HepG2 (cell line): ENCODE results near the gene SCYGR8. TPM values are rescaled to one million over a fixed set of nuclear protein-coding genes. Genes with fewer than 3 reads are reported as not detected.

Source experiments
- FOSL1 ChIP-seq: sonication (generic); formaldehyde crosslinking; IDR thresholded peaks from 2 replicates; pipeline ENCODE4 v1.9.0; 2021; ENCODE audit warnings: missing genetic modification reagents, borderline replicate concordance
- FOXO1 ChIP-seq: sonication (generic); formaldehyde crosslinking; IDR thresholded peaks from 2 replicates; pipeline ENCODE4 v1.4.0; 2020; ENCODE audit warnings: missing genetic modification reagents
- HNF4A ChIP-seq: sonication (generic); formaldehyde crosslinking; IDR thresholded peaks from 2 replicates; pipeline ENCODE4 v1.4.0; 2020; ENCODE audit warnings: missing genetic modification reagents
- JDP2 ChIP-seq: sonication (generic); formaldehyde crosslinking; IDR thresholded peaks from 2 replicates; pipeline ENCODE4 v1.8.1; 2022; ENCODE audit warnings: missing genetic modification reagents, borderline replicate concordance
- KAT8 ChIP-seq: IDR thresholded peaks from 2 replicates; pipeline ENCODE4 v1.6.1; 2016; ENCODE audit warnings: missing genetic modification reagents, missing compliant biosample characterization
- MAF1 ChIP-seq: sonication (generic); formaldehyde crosslinking; IDR thresholded peaks from 2 replicates; pipeline ENCODE4 v1.5.0; 2020; ENCODE audit warnings: missing genetic modification reagents, borderline replicate concordance
- MTA1 ChIP-seq: sonication (generic); formaldehyde crosslinking; IDR thresholded peaks from 2 replicates; pipeline ENCODE4 v1.4.0; 2020; ENCODE audit warnings: missing genetic modification reagents, mild to moderate bottlenecking, borderline replicate concordance
- RNF2 ChIP-seq: fragments of 450-650 bp; conservative IDR thresholded peaks from 2 replicates; pipeline ENCODE4 v1.6.1; 2016; ENCODE audit warnings: low read depth
- SOX6 ChIP-seq, 2 experiments: fragments of 450-650 bp in 1 of 2; sonication (generic) in 1 of 2; formaldehyde crosslinking in 1 of 2; IDR thresholded peaks; 2 replicates each; pipeline versions ENCODE4 v1.4.0 to v1.6.1; 2017 to 2020; ENCODE audit warnings: antibody characterized with exemption in 1 of 2, mild to moderate bottlenecking in 1 of 2, missing genetic modification reagents in 1 of 2
- TARDBP ChIP-seq: sonication (generic); formaldehyde crosslinking; IDR thresholded peaks from 2 replicates; pipeline ENCODE4 v1.8.0; 2022; ENCODE audit warnings: mild to moderate bottlenecking, missing genetic modification reagents
- ZNF329 ChIP-seq: sonication (generic); formaldehyde crosslinking; IDR thresholded peaks from 2 replicates; pipeline ENCODE4 v1.9.0; 2021; ENCODE audit warnings: low read depth, mild to moderate bottlenecking, missing genetic modification reagents
- ZNF674 ChIP-seq: sonication (generic); formaldehyde crosslinking; IDR thresholded peaks from 2 replicates; pipeline ENCODE4 v1.5.0; 2020; ENCODE audit warnings: low read depth, mild to moderate bottlenecking, missing genetic modification reagents
- ZSCAN30 ChIP-seq: sonication (generic); formaldehyde crosslinking; IDR thresholded peaks from 2 replicates; pipeline ENCODE4 v1.5.0; 2020; ENCODE audit warnings: mild to moderate bottlenecking, missing genetic modification reagents
- polyA plus RNA-seq, 8 experiments: library from polyadenylated mRNA; depleted of rRNA in 3 of 8; stranded (reverse) in 7 of 8; unstranded in 1 of 8; fragments of >200 nt; fragmentation: Illumina TruSeq in 4 of 8; extraction: Trizol in 4 of 8; gene quantifications; 2 replicates each; pipeline versions ENCODE4 v1.2.1 to v1.2.3, GENCODE V29; 2011 to 2016; ENCODE audit warnings: low read depth in 4 of 8, missing spikeins in 1 of 8, mixed read lengths in 1 of 8; ENCODE audit not compliant: insufficient read depth in 1 of 8
- total RNA-seq, 5 experiments: library from RNA; depleted of rRNA; stranded (reverse); fragments of >200 nt; fragmentation: Illumina TruSeq; extraction: Trizol; gene quantifications; 2 replicates each; pipeline ENCODE4 v1.2.3, GENCODE V29; 2016; ENCODE audit warnings: low read depth in 1 of 5
- TF ChIP-seq, protein P1 (sequence below): sonication (generic); formaldehyde crosslinking; IDR thresholded peaks from 2 replicates; pipeline ENCODE4 v1.4.0; 2020; ENCODE audit warnings: mild to moderate bottlenecking, low read depth, missing genetic modification reagents
- TF ChIP-seq, protein P2 (sequence below): sonication (generic); formaldehyde crosslinking; conservative IDR thresholded peaks from 2 replicates; pipeline ENCODE4 v1.8.0; 2022; ENCODE audit warnings: missing genetic modification reagents
- TF ChIP-seq, protein P3 (sequence below), 2 experiments: sonication (generic) in 1 of 2; formaldehyde crosslinking in 1 of 2; IDR thresholded peaks; 2 replicates each; pipeline versions ENCODE4 v1.6.1 to v1.9.0; 2014 to 2022; ENCODE audit warnings: antibody characterized with exemption in 1 of 2, borderline replicate concordance in 1 of 2, inconsistent platforms in 1 of 2, low read depth in 1 of 2, missing genetic modification reagents in 1 of 2
- TF ChIP-seq, protein P4 (sequence below): sonication (generic); IDR thresholded peaks from 2 replicates; pipeline ENCODE4 v1.6.1; 2016; ENCODE audit warnings: low read depth, borderline replicate concordance
- TF ChIP-seq, protein P5 (sequence below): sonication (generic); formaldehyde crosslinking; IDR thresholded peaks from 2 replicates; pipeline ENCODE4 v1.4.0; 2020; ENCODE audit warnings: mild to moderate bottlenecking, missing genetic modification reagents

The SCYGR8 gene
- total and polyA plus RNA-seq, 2 of the 13 experiments (the other 11 are each of a cell fraction or from before 2014, with no cell fraction given) = not detected

DNA sequence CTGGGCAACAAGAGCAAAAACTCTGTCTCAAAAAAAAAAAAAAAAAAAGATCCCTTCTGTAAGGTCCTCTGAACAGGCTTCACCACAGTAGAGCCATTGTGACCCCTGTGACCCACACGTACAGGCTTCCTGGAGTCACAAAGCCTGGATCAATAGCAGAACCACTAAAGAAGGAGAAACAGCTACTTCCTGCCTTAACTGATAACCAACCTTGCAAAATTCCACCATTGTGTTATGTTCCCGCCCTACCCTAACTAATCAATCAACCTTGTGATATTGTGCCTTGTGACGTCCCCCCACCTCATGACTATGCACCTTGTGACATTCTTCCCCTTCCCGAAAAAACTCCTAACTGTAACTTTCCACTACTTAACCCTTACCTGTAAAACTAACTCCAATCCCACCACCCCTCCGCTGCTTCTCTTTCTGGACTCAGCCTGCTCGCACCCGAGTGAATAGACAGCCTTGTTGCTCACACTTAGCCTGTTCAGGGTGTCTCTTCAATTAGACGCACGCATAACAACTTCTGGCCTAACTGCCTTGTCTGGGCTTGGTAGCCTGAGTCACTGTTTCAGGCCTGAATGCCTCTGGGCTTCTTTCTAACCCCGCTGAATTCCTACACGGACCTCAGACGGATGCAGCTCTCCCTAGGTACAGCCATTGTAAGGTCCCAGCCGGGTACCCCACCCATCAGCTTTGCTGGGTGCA is 13.9 kb downstream of the SCYGR8 start (continued):
- TF ChIP-seq, protein P1, sequence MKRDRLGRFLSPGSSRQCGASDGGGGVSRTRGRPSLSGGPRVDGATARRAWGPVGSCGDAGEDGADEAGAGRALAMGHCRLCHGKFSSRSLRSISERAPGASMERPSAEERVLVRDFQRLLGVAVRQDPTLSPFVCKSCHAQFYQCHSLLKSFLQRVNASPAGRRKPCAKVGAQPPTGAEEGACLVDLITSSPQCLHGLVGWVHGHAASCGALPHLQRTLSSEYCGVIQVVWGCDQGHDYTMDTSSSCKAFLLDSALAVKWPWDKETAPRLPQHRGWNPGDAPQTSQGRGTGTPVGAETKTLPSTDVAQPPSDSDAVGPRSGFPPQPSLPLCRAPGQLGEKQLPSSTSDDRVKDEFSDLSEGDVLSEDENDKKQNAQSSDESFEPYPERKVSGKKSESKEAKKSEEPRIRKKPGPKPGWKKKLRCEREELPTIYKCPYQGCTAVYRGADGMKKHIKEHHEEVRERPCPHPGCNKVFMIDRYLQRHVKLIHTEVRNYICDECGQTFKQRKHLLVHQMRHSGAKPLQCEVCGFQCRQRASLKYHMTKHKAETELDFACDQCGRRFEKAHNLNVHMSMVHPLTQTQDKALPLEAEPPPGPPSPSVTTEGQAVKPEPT (CRISPR knock-in tag) = no peak
- TF ChIP-seq KAT8 (CRISPR knock-in tag) (peak; percentile 44; the same call in 1 of the 2 replicates), SOX6 (IDR thresholded peaks at IDR 0.05) (no peak), SOX6 (CRISPR knock-in tag; IDR thresholded peaks at IDR 0.05) (peak; percentile 96), TARDBP (CRISPR knock-in tag) (peak; percentile 72; the same call in 1 of the 2 replicates), FOXO1 (CRISPR knock-in tag) (peak; percentile 50; the same call in 1 of the 2 replicates), MAF1 (no peak), HNF4A (CRISPR knock-in tag) (peak; percentile 42), FOSL1 (no peak), ZNF329 (CRISPR knock-in tag) (no peak), ZSCAN30 (CRISPR knock-in tag) (no peak), MTA1 (CRISPR knock-in tag) (0 out of 2 replicates have a peak, but pooled peaks have one; percentile 47), JDP2 (no peak), ZNF674 (CRISPR knock-in tag) (no peak), RNF2 (no peak)
- TF ChIP-seq, protein P2, sequence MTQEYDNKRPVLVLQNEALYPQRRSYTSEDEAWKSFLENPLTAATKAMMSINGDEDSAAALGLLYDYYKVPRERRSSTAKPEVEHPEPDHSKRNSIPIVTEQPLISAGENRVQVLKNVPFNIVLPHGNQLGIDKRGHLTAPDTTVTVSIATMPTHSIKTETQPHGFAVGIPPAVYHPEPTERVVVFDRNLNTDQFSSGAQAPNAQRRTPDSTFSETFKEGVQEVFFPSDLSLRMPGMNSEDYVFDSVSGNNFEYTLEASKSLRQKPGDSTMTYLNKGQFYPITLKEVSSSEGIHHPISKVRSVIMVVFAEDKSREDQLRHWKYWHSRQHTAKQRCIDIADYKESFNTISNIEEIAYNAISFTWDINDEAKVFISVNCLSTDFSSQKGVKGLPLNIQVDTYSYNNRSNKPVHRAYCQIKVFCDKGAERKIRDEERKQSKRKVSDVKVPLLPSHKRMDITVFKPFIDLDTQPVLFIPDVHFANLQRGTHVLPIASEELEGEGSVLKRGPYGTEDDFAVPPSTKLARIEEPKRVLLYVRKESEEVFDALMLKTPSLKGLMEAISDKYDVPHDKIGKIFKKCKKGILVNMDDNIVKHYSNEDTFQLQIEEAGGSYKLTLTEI = no peak
- TF ChIP-seq, protein P3, sequence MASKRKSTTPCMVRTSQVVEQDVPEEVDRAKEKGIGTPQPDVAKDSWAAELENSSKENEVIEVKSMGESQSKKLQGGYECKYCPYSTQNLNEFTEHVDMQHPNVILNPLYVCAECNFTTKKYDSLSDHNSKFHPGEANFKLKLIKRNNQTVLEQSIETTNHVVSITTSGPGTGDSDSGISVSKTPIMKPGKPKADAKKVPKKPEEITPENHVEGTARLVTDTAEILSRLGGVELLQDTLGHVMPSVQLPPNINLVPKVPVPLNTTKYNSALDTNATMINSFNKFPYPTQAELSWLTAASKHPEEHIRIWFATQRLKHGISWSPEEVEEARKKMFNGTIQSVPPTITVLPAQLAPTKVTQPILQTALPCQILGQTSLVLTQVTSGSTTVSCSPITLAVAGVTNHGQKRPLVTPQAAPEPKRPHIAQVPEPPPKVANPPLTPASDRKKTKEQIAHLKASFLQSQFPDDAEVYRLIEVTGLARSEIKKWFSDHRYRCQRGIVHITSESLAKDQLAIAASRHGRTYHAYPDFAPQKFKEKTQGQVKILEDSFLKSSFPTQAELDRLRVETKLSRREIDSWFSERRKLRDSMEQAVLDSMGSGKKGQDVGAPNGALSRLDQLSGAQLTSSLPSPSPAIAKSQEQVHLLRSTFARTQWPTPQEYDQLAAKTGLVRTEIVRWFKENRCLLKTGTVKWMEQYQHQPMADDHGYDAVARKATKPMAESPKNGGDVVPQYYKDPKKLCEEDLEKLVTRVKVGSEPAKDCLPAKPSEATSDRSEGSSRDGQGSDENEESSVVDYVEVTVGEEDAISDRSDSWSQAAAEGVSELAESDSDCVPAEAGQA (IDR thresholded peaks at IDR 0.05; ENCODE audit: low read depth) = peak; percentile 43; the same call in 1 of the 2 replicates
- TF ChIP-seq, protein P3 (CRISPR knock-in tag; IDR thresholded peaks at IDR 0.05; ENCODE audit: borderline replicate concordance) = no peak
- TF ChIP-seq, protein P4, sequence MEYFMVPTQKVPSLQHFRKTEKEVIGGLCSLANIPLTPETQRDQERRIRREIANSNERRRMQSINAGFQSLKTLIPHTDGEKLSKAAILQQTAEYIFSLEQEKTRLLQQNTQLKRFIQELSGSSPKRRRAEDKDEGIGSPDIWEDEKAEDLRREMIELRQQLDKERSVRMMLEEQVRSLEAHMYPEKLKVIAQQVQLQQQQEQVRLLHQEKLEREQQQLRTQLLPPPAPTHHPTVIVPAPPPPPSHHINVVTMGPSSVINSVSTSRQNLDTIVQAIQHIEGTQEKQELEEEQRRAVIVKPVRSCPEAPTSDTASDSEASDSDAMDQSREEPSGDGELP = no peak
- TF ChIP-seq, protein P5, sequence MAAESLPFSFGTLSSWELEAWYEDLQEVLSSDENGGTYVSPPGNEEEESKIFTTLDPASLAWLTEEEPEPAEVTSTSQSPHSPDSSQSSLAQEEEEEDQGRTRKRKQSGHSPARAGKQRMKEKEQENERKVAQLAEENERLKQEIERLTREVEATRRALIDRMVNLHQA = no peak
